ENCODE measurements around the gene HIVEP3.

Gene HIVEP3

GRCh38 chr1:41500378-41500777, 418.3 kb downstream of the HIVEP3 start:
- DNase-seq (ENCODE audit: low read depth in 2 of 2) = no peak

DNA sequence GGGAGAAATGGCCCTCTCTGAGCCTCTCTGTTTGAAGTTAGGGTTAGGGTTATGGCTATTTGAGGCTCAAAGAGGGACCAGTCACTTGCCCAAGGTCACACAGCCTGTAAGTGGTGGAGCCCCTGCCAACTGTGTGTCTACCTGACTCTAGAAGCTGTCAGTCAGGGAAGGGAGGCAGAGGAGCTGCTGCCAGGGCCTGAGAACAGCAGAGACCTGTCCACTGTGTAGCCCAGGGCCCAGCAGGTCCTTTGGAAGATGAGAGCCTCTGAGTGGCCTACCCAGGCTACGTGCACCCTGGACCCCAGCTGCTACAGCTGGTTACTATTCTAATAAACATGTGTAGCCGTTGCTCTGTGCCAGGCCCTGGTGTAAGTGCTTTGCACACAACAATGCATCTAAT, 419.1 kb downstream of the HIVEP3 start:
- DNase-seq (ENCODE audit: low read depth in 2 of 2) = no peak

DNA sequence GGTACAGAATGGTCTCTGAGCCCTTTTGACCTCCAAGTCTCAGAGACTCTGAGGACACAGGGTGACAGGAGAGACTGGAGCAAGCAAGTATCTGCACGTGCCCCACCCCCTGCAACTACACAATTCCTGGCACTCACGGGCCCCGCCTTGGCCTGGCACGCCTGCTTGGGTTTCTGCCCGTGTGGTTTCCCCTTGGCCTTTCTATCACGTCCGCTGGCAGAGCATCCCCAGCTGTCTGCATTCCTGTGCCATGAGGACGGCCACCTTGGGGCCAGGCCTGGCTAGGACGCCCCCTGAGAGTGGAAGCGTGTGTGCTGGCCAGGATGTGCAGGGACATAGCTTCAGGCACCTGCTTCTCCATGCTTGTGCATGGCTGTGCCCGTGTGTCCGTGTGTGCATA, 419.9 kb downstream of the HIVEP3 start:
- no peak for DNase-seq (ENCODE audit: low read depth in 2 of 2)

DNA sequence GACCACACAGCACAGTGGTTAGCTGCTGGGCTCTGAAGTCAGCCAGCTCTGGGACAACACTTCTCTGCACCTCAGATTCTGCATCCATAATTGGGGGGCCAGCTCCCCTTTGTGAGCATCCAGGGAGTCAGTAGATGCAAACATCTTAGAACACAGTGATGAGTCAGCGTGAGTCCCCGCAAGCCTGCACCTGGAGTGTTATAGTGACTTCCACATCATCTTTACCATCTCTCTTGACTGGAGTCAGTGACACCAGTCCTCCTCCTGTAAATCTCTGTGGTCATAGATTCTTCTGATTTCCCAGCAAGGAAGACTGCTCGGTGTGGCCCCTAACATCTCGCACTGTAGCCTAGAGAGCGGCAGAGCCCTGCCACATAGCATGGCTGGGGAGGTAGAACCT, 420.3 kb downstream of the HIVEP3 start:
- no peak for DNase-seq (ENCODE audit: low read depth in 2 of 2)

GRCh38 chr1:41497461-41498030, 421.2 kb downstream of the HIVEP3 start:
- DNase-seq (ENCODE audit: low read depth in 2 of 2) = no peak

DNA sequence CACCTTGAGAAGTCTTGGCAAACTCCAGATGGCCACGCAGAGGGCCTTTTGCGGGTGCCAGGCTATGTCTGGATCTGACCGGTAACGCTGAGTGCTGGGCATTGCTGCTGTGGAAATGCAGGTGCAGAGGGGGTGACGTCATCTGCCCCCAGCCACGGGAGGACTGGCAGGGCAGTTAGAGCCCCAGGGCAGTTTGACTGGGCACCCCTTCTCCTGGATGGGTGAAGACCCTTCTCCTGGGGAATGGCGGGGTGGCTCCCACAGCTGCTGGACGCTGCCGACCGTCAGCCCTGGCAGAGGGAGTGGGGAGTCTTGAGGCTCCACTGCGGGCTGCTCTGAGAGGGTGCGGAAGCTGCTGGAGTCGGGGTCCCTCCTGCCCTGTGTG, 421.7 kb downstream of the HIVEP3 start:
- no peak for DNase-seq (ENCODE audit: low read depth in 2 of 2)

DNA sequence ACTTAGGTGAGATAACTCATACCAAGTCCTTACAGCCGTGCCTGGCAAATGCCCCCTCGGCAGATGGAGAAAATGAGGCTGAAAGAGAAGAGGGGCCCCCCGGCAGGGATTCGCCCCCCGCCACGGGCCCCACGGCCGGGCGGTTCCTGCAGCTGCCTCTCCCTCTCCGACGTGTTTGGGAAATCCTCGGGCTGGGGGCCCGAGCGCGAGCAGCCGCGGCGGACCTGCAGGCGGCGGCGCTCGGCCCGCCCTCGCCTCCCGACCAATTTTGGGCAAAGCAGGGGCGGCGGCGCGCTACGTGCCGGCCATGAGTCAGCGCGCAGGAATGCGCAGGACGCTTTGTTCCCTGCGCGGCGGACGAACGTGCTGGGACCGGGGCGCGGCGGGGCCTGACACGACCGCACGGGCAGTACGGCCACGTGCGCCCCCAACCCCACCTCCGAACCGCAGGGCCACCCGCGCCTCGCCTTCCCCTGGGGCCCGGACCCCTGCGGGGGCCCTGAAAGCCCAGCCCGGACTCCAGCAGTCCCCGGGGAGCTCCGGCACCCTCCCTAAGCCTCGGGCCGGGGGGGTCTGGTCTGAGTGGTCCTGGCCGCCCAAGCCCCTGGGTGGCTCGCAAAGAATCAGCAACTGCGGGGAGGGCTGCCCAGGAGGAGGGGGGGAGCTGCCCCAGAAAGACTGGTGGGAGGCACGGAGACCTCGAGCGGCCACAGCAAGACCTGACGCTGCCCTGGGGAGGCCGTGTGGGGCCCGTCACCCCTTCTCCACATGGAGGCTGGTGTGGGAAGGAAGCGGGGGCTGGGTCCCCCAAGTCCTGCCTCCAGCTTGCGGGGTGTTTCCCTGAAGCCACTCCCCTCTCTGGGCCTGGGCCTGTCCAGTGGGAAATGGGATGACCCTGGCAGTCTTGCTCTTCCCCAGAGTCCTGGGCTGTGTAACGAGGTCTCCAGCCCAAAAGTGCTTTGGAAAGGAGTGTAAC, 422.4 kb downstream of the HIVEP3 start:
- peak; percentile 52 to 69 for DNase-seq (ENCODE audit: low read depth in 2 of 2)

DNA sequence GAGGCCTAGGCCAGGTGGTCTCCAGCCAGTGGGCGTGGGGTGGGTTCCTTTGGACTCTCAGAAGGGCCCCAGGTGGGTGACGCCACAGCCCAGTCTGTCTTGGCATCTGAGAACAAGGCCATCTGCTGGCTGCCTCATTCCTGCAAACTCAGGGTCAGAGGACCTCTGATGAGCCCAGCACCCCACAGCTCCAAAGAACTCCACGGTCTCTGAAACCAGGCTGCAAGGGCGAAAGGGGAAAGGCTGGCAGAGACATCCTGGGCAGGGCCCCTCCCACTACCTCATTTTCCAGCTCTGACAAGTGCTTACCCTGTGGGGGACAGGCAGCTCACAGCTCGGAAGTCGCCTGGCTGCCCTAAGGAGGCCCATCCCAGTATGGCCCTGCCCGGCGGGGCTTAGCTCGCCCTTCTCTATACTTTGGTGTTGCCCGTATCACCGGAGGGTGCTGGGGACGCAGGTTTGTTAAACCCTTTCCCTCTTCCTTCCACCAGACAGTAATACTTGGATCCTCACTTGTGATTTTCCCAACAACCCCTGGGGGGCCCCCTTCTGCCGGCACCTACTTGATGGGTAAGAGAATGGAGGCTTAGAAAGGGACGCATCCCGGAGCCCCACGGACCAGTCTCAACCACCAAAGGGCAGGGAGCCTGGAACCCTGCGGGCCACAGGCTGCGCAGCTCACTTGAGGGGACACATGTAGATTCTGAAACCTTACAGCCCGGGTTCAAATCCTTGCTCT, 423.3 kb downstream of the HIVEP3 start:
- no peak for DNase-seq (ENCODE audit: low read depth in 2 of 2)

DNA sequence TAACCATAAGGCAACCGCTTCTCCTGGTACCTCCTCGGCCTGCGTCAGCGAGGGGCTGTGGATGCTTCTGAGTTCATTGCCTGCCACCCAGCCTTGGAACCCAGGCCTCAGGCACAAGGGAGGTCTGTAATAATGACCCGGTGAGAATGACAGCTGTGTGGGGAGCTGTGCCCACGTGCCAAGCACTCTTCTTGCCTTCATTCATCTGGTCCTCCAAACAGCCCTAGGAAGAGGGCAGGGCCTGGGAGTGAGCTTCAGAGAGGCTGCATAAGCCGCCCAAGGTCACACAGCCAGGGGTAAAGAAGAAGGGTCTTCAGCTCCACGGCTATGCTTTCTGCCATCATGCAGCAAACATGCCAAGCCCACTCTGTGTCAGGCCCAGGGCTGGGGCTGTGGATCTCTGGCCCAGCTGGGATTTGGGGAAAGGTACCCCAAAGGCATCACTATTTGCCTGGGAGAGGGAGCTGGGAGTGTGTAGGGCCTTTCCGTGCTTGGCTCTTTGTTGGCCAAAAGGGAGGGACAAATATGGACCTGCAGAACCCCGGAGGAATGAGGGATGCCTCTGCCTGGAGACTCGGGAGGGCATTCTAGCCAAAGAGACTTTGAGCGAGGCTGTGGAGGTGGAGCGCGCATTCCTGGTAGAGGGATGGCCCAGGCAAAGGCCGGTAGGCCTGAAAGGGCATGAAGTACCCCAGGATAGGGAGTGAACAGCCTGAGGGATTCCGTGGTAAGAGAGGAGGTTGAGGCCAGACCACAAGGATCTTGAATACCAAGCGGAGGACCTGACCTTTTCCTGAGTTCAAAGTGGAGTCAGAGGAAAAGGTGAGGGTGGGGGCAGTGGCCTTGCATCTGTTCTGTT, 424.1 kb downstream of the HIVEP3 start:
- no peak for DNase-seq (ENCODE audit: low read depth in 2 of 2)

DNA sequence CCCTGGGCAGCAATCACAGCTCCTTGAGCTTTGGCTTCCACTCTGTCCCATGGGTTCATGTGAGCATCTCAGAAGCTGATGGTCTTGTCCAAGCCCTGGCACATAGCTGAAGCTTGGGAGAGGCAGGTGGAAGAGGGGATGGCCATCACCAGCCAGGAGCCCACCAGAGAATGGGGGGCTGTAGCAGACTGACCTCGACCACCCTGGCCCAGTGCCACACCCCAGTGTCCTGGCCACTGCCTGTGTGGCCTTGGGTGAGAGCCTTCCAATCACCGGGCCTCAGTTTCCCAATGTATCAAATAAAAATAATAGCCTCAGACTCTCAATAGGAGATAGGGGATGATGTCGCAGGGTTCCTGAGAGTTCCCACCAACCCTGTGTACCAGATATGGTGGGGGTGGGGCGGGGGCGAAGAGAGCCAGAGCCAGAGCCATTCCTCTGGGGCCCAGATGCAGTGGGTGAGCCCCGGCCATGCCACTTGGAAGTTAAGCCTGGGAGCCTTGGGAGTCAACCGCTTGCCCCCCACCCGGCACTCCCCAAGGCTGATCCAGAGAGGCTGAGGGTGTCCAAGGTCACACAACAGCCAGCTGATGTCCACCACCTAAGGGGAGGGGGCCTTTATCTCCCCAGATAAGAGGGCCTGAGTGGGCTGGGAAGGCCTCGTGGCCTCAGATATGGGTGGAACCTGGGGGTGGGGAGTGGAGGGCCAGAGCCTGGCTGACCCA, 424.9 kb downstream of the HIVEP3 start:
- DNase-seq (ENCODE audit: low read depth in 2 of 2) = no peak

DNA sequence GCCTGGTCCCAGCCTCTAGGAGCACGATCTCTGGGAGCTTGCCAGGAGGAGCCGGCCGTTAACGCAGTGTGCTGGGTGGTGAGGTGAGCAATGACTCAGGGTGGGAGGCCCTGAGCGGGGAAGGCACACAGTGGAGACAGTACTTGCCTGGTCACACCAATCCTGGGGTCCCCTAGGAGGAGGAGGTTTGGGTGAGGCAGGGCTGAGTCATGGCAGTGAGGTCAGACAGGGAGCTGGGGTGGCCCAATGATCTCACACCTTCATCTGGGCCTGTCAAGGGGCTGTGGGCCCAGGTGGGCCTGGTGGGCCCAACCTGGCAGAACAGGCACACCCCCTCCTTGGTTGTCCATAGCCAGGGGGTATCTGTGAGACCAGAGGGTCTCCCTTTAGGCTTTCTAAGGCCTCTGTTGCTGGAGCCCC, 425.6 kb downstream of the HIVEP3 start:
- DNase-seq (ENCODE audit: low read depth in 2 of 2) = no peak

DNA sequence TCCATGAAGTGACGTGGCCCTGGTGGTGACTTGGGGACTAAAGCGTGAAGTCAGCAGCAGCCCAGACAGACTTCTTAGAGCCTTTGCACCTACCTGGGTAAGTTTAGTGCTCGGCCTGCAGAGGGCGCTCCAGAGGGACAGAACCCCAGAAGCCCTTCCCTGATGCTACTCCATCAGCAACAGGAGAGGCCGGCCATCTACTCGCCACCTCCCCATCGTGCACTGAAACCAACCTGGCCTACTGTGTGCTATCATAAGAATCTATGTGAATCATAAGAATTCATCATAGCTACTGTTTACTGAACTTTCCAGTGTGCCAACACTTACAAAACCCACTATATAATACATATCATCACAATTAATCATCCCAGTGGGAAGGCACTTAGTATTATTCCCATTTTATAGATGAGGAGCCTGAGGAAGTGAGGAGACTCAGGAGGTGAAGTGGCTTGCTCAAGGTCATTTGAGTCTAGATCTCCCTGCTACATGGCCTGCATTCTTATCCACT, 426.3 kb downstream of the HIVEP3 start:
- DNase-seq (ENCODE audit: low read depth in 2 of 2) = peak; percentile 40 to 51

DNA sequence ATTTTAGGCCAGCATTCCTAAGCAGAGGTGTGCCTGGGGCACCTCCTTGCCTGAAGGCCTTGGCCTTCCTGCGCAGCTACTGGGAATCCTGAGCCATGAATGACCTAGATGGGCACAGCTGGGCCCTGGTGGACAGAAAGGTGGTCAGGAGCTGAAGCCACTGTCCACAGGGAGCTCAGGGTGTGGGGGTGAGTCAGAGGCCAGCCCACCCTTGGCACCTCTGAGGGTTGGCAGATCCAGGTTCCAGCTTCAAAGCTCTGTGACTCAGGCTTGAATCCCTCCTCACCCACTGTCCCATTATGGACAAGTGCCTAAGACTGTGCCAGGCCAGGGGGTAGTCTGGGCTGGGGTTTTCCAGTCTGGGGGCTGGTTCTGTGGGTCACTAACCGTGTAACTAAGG, 427.8 kb downstream of the HIVEP3 start:
- DNase-seq (ENCODE audit: low read depth in 2 of 2) = no peak

DNA sequence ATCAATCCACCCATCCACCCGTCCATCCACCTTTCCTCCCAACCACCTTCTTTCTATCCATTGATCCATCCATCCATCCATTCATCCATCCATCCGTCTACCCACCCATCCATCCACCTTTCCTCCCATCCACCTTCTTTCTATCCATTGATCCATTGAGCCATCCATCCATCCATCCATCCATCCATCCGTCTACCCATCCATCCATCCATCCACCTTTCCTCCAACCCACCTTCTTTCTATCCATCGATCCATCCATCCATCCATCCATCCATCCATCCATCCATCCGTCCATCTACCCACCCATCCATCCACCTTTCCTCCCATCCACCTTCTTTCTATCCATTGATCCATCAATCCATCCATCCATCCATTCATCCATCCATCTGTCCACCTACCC, 429.2 kb downstream of the HIVEP3 start:
- no peak for DNase-seq (ENCODE audit: low read depth in 2 of 2)

- DNase-seq (ENCODE audit: low read depth in 2 of 2) = no peak
Measured at GRCh38 chr1:41488040-41488951, 430.4 kb downstream of the HIVEP3 start.

DNA sequence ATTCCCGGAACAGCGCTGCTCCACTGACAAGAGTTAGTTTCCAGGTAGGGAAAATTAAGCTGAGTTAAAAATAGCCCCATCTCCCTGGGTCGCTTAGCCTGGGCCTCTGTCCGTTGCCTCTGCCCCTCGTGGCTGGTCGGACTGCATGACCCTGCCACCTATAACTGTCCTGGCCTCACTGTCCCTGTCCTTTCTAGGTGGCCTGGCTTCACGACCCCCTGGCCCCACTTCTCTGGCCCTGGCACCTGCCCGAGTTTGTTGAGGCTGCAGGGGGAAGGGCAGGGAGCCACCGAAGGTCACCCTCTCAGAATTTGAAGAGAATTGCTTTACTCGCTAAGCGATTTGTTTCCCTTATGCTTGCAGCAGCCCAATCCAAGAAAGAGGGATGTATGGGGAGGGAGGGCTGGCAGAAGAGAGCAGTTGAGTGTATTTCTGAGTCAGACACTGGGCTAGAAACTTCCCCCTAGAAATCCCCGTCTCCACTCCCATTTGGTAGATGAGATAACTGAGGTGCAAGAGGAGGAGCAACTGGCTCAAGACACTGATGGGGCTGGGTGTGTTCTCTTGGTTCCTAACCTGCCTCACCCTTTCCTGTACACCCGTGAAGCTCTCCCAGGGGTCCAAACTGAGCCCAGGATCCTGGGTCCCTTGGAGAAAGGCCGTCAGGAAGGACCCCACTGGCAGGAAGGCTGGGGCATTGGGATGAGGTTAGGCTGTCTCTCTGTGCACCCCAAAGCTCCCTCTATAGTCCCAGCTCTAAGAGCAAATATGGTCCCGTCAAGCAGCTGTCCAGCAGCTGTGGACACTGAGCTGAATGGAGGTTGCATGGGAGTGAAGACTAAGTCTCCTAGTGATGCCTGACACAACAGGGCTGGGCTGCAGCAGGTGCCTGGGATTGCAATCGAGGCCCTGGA, 431.3 kb downstream of the HIVEP3 start:
- no peak for DNase-seq (ENCODE audit: low read depth in 2 of 2)

- DNase-seq (ENCODE audit: low read depth in 2 of 2) = no peak
Measured at GRCh38 chr1:41486371-41487125, 432.2 kb downstream of the HIVEP3 start.

DNA sequence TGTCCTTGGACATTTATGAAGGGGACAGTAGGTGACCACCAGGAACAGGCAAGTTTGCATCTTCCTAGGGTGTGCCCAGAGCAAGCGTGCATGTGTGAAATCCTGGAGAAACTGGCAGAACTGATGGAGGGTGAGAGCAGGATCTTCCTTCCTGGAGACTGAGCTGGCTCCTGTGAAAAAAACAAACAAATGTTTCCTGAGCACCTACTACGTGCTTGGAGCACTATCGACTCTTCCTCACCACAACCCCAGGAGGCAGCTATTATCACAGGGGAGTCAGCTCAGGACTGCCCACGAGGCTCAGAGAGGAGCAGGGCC, 432.7 kb downstream of the HIVEP3 start:
- no peak for DNase-seq (ENCODE audit: low read depth in 2 of 2)
